GM23248 (cell line): ENCODE results near the gene FAM76B.

Experiments used
- EZH2 ChIP-seq: fragments of 200-600 bp; sonication (generic); IDR thresholded peaks from 2 replicates; pipeline ENCODE4 v1.6.1; 2018; ENCODE audit warnings: antibody characterized with exemption, mild to moderate bottlenecking; ENCODE audit not compliant: insufficient read depth, poor library complexity, severe bottlenecking
- EZH2phosphoT487 ChIP-seq: fragments of 200-600 bp; sonication (generic); IDR thresholded peaks from 2 replicates; pipeline ENCODE4 v1.6.1; 2018; ENCODE audit warnings: antibody characterized with exemption, moderate library complexity, mild to moderate bottlenecking, low read depth; ENCODE audit not compliant: insufficient read depth

GRCh38 chr11:95750101-95750500 is 39.5 kb downstream of the FAM76B start:
- TF ChIP-seq EZH2 (no peak), EZH2phosphoT487 (no peak)
